Neuron (in vitro differentiated cells): Measurements from ENCODE around the gene NARF.
"Not testable (repeated sequence)": the region's sequence is repeated elsewhere in the genome, so short reads cannot be mapped to it uniquely, and the experiment has no call there.

Experiments
- H2AFZ ChIP-seq: one replicate; pipeline ENCODE4 v1.6.1; 2013; ENCODE audit warnings: low read depth, mild to moderate bottlenecking, inconsistent platforms, low read length, moderate library complexity
- H3K27me3 ChIP-seq: one replicate; pipeline ENCODE4 v1.6.1; 2013; ENCODE audit warnings: low read length; ENCODE audit not compliant: insufficient read depth
- H3K36me3 ChIP-seq: one replicate; pipeline ENCODE4 v1.6.1; 2013; ENCODE audit warnings: low read length; ENCODE audit not compliant: insufficient read depth
- H3K4me1 ChIP-seq: one replicate; pipeline ENCODE4 v1.6.1; 2013; ENCODE audit warnings: low read length; ENCODE audit not compliant: insufficient read depth
- H3K4me3 ChIP-seq: 2 replicates; pipeline ENCODE4 v1.5.1; 2013; ENCODE audit warnings: mild to moderate bottlenecking, low read length, moderate library complexity
- H3K9me3 ChIP-seq: one replicate; pipeline ENCODE4 v1.6.1; 2013; ENCODE audit warnings: low read length

NARF gene

GRCh38 chr17:82457929-82458178, 687 bp upstream of the NARF start:
- peak overlapping the region; percentile 86 for H3K4me3 ChIP-seq
- peaks cover 13% of the 10 kb centered on the region for H3K4me1 ChIP-seq
- no peak overlapping the region for H2AFZ ChIP-seq
- H3K36me3 ChIP-seq: peaks cover 29% of the 10 kb centered on the region
- H3K9me3 ChIP-seq: no peaks in the 10 kb centered on the region
- no peaks in the 10 kb centered on the region for H3K27me3 ChIP-seq

- peak overlapping the region; percentile 86 for H3K4me3 ChIP-seq
- peaks cover 39% of the 10 kb centered on the region for H3K36me3 ChIP-seq
- H3K4me1 ChIP-seq: peaks cover 13% of the 10 kb centered on the region
- H3K9me3 ChIP-seq: no peaks in the 10 kb centered on the region
- peak overlapping the region; percentile 30 for H2AFZ ChIP-seq
- no peaks in the 10 kb centered on the region for H3K27me3 ChIP-seq
These were observed 414 bp downstream of the NARF start for GRCh38 chr17:82458885-82459424.

GRCh38 chr17:82459936-82460335, 1.4 kb downstream of the NARF start:
- not testable (repeated sequence) for H3K27me3 ChIP-seq, H3K9me3 ChIP-seq, H2AFZ ChIP-seq
- Histone ChIP-seq H3K4me3 (peak overlapping the region; percentile 86), H3K4me1 (peaks cover 13% of the 10 kb centered on the region), H3K36me3 (peaks cover 48% of the 10 kb centered on the region)

- Histone ChIP-seq H3K4me1 (peaks cover 13% of the 10 kb centered on the region), H3K4me3 (no peak overlapping the region), H3K36me3 (peaks cover 68% of the 10 kb centered on the region)
These were observed 3.4 kb downstream of the NARF start for GRCh38 chr17:82461827-82462524.

GRCh38 chr17:82463391-82463790, 4.8 kb downstream of the NARF start:
- Histone ChIP-seq H3K4me3 (no peak overlapping the region), H3K9me3 (no peaks in the 10 kb centered on the region), H3K36me3 (peaks cover 77% of the 10 kb centered on the region), H3K27me3 (no peaks in the 10 kb centered on the region), H2AFZ (no peak overlapping the region), H3K4me1 (peaks cover 4% of the 10 kb centered on the region)

More at GRCh38 chr17:82461827-82462524, 3.4 kb downstream of the NARF start:
- Histone ChIP-seq H3K27me3 (no peaks in the 10 kb centered on the region), H2AFZ (no peak overlapping the region), H3K9me3 (no peaks in the 10 kb centered on the region)

GRCh38 chr17:82463925-82464566, 5.5 kb downstream of the NARF start:
- peaks cover 4% of the 10 kb centered on the region for H3K4me1 ChIP-seq
- no peaks in the 10 kb centered on the region for H3K27me3 ChIP-seq
- no peak overlapping the region for H2AFZ ChIP-seq
- peaks cover 84% of the 10 kb centered on the region for H3K36me3 ChIP-seq
- H3K9me3 ChIP-seq: no peaks in the 10 kb centered on the region
- H3K4me3 ChIP-seq: no peak overlapping the region

GRCh38 chr17:82464567-82464929, 6.0 kb downstream of the NARF start:
- Histone ChIP-seq H3K9me3 (peaks cover 1% of the 10 kb centered on the region), H3K27me3 (no peaks in the 10 kb centered on the region), H3K4me3 (no peak overlapping the region), H3K36me3 (peaks cover 87% of the 10 kb centered on the region), H3K4me1 (no peaks in the 10 kb centered on the region), H2AFZ (no peak overlapping the region)

GRCh38 chr17:82465023-82465603, 6.6 kb downstream of the NARF start:
- H3K36me3 ChIP-seq: peaks cover 87% of the 10 kb centered on the region
- peaks cover 1% of the 10 kb centered on the region for H3K9me3 ChIP-seq
- H2AFZ ChIP-seq: no peak overlapping the region
- no peaks in the 10 kb centered on the region for H3K27me3 ChIP-seq
- no peaks in the 10 kb centered on the region for H3K4me1 ChIP-seq
- H3K4me3 ChIP-seq: no peak overlapping the region

GRCh38 chr17:82468692-82469091, 10.2 kb downstream of the NARF start:
- H3K4me1 ChIP-seq: no peaks in the 10 kb centered on the region
- H2AFZ ChIP-seq: no peak overlapping the region
- H3K27me3 ChIP-seq: no peaks in the 10 kb centered on the region
- peaks cover 1% of the 10 kb centered on the region for H3K9me3 ChIP-seq
- H3K4me3 ChIP-seq: no peak overlapping the region
- H3K36me3 ChIP-seq: peaks cover 68% of the 10 kb centered on the region

GRCh38 chr17:82470065-82470464, 11.5 kb downstream of the NARF start:
- no peak overlapping the region for H3K4me3 ChIP-seq
- no peaks in the 10 kb centered on the region for H3K4me1 ChIP-seq
- H2AFZ ChIP-seq: no peak overlapping the region
- peaks cover 1% of the 10 kb centered on the region for H3K9me3 ChIP-seq
- H3K27me3 ChIP-seq: no peaks in the 10 kb centered on the region
- H3K36me3 ChIP-seq: peaks cover 68% of the 10 kb centered on the region

- no peaks in the 10 kb centered on the region for H3K27me3 ChIP-seq
- no peaks in the 10 kb centered on the region for H3K9me3 ChIP-seq
- no peak overlapping the region for H2AFZ ChIP-seq
- H3K36me3 ChIP-seq: peaks cover 54% of the 10 kb centered on the region
- H3K4me3 ChIP-seq: no peak overlapping the region
- H3K4me1 ChIP-seq: no peaks in the 10 kb centered on the region
These were observed 15.9 kb downstream of the NARF start for GRCh38 chr17:82474223-82475010.

GRCh38 chr17:82475458-82475857, 16.9 kb downstream of the NARF start:
- no peak overlapping the region for H3K4me3 ChIP-seq
- peaks cover 59% of the 10 kb centered on the region for H3K36me3 ChIP-seq
- no peaks in the 10 kb centered on the region for H3K9me3 ChIP-seq
- no peak overlapping the region for H2AFZ ChIP-seq
- no peaks in the 10 kb centered on the region for H3K4me1 ChIP-seq
- no peaks in the 10 kb centered on the region for H3K27me3 ChIP-seq

- no peaks in the 10 kb centered on the region for H3K9me3 ChIP-seq
- no peaks in the 10 kb centered on the region for H3K4me1 ChIP-seq
- H2AFZ ChIP-seq: no peak overlapping the region
- H3K4me3 ChIP-seq: no peak overlapping the region
- H3K27me3 ChIP-seq: no peaks in the 10 kb centered on the region
- H3K36me3 ChIP-seq: peaks cover 66% of the 10 kb centered on the region
These were observed 19.4 kb downstream of the NARF start for GRCh38 chr17:82477934-82478333.
